Measurements from ENCODE around the gene SBF2. TPM values are rescaled to one million over a fixed set of nuclear protein-coding genes. Genes with fewer than 3 reads are reported as not detected.

SBF2 gene
- total RNA-seq, 1 experiment from 2014 or later: 30.2 TPM

GRCh38 chr11:9853929-9854552 is 440.0 kb downstream of the SBF2 start:
- Histone ChIP-seq H3K79me2 (ENCODE audit: insufficient read depth, low read length) (no peaks in the 10 kb centered on the region), H2BK12ac (ENCODE audit: insufficient read length, low read depth, low read length) (no peak overlapping the region), H2AK5ac (ENCODE audit: insufficient read length, low read length) (no peak overlapping the region), H2BK15ac (ENCODE audit: low read depth, low read length) (no peak overlapping the region), H3K56ac (ENCODE audit: insufficient read length, low read depth, low read length) (no peak overlapping the region), H3T11ph (ENCODE audit: low read length) (no peak overlapping the region), H4K5ac (ENCODE audit: insufficient read length, low read depth, low read length) (no peak overlapping the region), H3K4me2 (ENCODE audit: insufficient read depth, insufficient read length, low read length) (no peak overlapping the region), H3K27ac (ENCODE audit: insufficient read length, low read depth, low read length) (no peak overlapping the region), H2AFZ (ENCODE audit: low read length) (no peak overlapping the region), H3K14ac (ENCODE audit: insufficient read depth, low read length) (no peak overlapping the region), H3K23me2 (ENCODE audit: insufficient read length, low read depth, low read length, poor library complexity, severe bottlenecking) (no peaks in the 10 kb centered on the region), H3K4me1 (ENCODE audit: insufficient read depth, low read length) (peaks cover 8% of the 10 kb centered on the region; the same call in 1 of the 2 replicates), H2BK120ac (ENCODE audit: low read depth, low read length, poor library complexity, severe bottlenecking) (no peak overlapping the region), H4K20me1 (ENCODE audit: control insufficient read depth, insufficient read depth, insufficient read length) (no peaks in the 10 kb centered on the region), H3K4ac (ENCODE audit: low read depth, low read length) (no peak overlapping the region), H3K9ac (ENCODE audit: extremely low read depth, insufficient read length, low read length) (no peak overlapping the region), H2BK5ac (ENCODE audit: insufficient read length, low read length) (no peak overlapping the region), H4K91ac (ENCODE audit: insufficient read length, low read depth, low read length) (no peak overlapping the region), H3K18ac (ENCODE audit: insufficient read length, low read depth, low read length) (no peak overlapping the region), H3K9me3 (ENCODE audit: control insufficient read depth, low read depth, low read length) (no peaks in the 10 kb centered on the region), H2BK20ac (ENCODE audit: low read depth, low read length, poor library complexity, severe bottlenecking) (no peak overlapping the region), H3K23ac (ENCODE audit: insufficient read length, low read depth, low read length) (no peak overlapping the region), H3K79me1 (ENCODE audit: insufficient read depth, low read depth, low read length, poor library complexity, severe bottlenecking) (no peaks in the 10 kb centered on the region), H3K27me3 (ENCODE audit: insufficient read depth, low read length) (no peaks in the 10 kb centered on the region), H4K8ac (replicated peaks; ENCODE audit: insufficient read length, low read depth, low read length) (no peak overlapping the region)
- TF ChIP-seq CTCF (conservative IDR thresholded peaks at IDR 0.05): no peak
- no peaks in the 10 kb centered on the region; the same call in 1 of the 2 replicates for H3K27me3 Mint-ChIP-seq (ENCODE audit: low read depth)
- H3K9me3 Mint-ChIP-seq: no peaks in the 10 kb centered on the region
- no peak overlapping the region for H3K27ac Mint-ChIP-seq
- peaks cover 15 to 20% of the 10 kb centered on the region in 2 experiments for H3K4me1 Mint-ChIP-seq
- H3K36me3 Mint-ChIP-seq (ENCODE audit: insufficient read depth in 1 of 3, low read depth in 3 of 3): peaks cover 0 to 8% (median 6%) of the 10 kb centered on the region in 3 experiments; a peak in 4 of 7 replicates
- WGBS (ENCODE audit: extremely low coverage, insufficient read length, low lambda C conversion rate): no CpG with 5 or more reads among the region's 1 CpG
- DNase-seq: no peak
- H3K4me3 Mint-ChIP-seq: no peak overlapping the region

All from H9 (cell line).